ENCODE measurements around the gene IL19.
A peak's percentile ranks its signal among the peaks of the same experiment; 100 is the strongest.

IL19 gene

GRCh38 chr1:206866062-206866461, 95.5 kb downstream of the IL19 start:
- DNase-seq: no peak

DNA sequence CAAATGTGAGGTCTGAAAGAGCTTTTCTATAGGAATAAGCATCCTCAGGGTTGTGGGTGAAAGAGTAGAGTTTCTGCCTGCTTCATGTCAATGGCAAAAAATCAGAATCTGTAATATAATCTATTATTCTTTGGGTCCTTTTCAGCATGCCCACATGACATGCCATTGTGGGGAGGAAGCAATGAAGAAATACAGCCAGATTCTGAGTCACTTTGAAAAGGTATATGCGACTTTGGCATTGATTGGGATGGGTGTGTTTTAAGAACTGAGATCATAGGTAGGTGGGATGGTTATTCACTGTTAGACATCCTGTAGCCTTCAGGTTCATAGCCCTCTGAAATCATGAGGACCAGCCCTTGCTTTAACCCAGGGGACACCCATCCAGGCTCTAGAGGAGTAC, 96.7 kb downstream of the IL19 start:
- DNase-seq: no peak

GRCh38 chr1:206867716-206868115, 97.1 kb downstream of the IL19 start:
- no peak for DNase-seq

GRCh38 chr1:206868264-206868663, 97.7 kb downstream of the IL19 start:
- DNase-seq: no peak

DNA sequence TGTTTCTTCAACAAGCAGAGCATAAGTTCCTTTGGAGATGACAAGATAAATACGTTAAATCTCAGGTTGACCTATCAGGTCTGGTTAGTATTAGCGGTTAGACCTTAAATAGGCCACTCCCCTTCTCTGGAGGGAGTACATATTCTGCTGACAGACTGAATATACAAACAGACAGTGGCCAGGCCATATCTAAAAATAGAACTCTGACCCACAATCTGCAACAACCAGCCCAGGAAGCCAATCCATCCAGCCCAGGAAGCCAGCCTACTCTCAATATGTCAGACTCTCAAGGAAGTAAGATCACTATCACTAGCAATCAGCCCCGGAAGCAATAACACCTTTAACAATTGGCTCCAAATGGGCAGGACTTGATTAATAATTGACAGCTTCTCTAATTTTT, 101.6 kb downstream of the IL19 start:
- DNase-seq: no peak

DNA sequence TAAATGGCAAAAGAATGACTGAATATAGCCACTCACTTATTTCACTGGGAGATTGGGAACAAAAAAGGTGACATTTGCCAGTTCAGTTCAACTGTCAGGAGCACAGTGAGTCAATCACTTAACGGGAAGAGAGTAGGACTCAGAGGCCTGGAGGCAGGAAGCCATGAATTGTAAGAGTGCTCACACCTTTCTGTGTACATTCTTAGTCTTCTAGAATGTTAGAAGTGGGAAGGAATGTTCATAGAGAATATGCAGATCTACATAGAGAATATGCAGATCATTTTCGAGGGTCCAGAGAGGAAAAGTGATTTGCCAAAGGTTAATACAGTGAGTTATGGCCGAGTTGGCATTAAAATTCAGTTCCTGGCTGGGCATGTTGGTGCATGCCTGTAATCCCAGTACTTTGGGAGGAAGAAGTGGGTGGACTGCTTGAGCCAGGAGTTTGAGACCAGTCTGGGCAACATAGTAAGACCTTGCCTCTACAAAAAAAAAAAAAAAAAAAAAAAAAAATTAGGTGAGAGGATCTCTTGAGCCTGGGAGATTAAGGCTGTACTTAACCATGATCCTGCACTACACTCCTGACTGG, 103.1 kb downstream of the IL19 start:
- DNase-seq: no peak

DNA sequence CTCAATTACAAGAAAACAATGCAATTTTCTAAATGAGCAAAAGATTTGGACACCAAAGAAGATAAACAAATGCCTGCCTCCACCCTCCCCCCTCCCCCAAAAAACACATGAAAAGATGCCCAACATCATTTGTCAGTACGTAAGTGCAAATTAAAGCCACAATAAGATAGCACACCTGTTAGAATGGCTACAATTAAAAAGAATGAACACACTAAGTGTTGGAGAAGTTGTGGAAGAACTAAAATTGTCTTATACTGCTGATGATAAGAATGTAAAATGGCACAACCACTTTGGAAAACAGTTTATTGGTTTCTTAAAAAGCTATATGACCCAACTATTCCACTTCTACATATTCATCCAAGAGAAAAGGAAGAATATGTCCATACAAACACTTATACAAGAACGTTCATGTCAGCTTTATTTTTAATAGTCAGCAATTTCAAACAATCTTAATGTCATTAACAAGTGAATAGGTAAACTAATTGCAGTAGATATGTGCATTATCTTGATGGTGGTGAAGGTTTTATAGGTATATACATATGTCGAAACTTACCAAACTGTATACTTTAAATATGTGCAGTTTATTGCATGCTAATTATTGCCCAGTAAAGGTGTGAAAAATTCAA, 105.3 kb downstream of the IL19 start:
- no peak for DNase-seq

- no peak for DNase-seq
These were observed 107.9 kb downstream of the IL19 start for GRCh38 chr1:206878456-206878855.

- no peak for DNase-seq
These were observed 109.7 kb downstream of the IL19 start for GRCh38 chr1:206880314-206880713.

DNA sequence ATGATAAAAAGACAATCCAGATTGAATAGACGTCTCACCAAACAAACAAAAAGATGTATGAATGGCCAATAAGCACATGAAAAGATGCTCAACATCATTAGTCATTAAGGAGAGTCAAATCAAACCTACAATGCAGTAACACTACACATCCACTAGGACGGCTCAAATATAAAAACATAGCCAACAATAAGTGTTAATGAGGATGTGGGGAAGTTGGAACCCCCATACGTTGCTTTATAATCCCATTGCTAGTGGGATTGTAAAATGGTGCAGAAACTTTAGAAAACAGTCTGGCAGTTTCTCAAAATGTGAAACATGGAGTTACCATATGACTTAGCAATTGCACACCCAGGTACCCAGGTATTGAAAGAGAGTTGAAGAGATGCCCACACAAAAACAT, 112.0 kb downstream of the IL19 start:
- no peak for DNase-seq

DNA sequence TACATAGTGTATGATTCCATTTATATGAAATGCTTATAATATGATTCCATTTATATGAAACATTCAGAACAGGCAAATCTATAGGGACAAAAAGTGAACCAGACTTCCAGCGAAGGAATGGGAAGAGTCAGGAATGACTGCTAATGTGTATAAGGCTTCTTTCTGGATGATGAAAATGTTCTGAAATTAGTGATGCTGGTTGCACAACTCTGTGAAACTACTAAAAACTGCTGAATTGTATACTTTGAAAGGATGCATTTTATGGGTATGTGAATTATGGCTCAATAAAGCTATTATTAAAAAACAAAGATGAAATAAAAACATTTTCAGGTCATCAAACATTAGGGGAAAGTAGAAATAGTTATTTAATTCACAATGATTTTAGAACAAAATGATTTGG, 112.6 kb downstream of the IL19 start:
- DNase-seq: no peak

GRCh38 chr1:206883876-206884275, 113.3 kb downstream of the IL19 start:
- no peak for DNase-seq

GRCh38 chr1:206885341-206886060, 114.9 kb downstream of the IL19 start:
- DNase-seq: no peak

- no peak for DNase-seq
These were observed 116.3 kb downstream of the IL19 start for GRCh38 chr1:206886831-206887230.

DNA sequence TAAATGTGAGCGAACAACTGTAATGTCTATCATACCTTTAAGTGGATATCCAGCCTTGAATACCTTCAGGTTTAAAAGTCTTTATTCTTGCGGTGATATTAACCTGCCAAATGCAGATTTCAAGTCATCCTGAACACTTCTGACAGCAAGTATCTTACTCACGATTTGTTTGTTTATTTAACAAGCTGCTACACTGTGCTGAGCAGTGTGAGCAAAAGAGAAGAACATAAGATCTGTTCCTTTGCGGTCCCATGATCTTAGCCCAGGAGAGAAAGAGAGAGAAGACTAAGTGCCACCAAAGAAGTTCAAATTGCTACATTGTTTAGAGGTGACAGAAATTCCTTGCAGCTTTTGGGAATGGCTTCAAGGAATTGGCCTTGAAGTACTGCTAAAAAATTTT, 117.1 kb downstream of the IL19 start:
- no peak for DNase-seq

GRCh38 chr1:206890125-206891060, 119.8 kb downstream of the IL19 start:
- peak; percentile 42 for DNase-seq

- no peak for DNase-seq
These were observed 120.8 kb downstream of the IL19 start for GRCh38 chr1:206891412-206891811.

Data from central memory CD4-positive, alpha-beta T cell (primary cell).